WTC11 (cell line): ENCODE data around the gene USP20. TPM values are rescaled to one million over a fixed set of nuclear protein-coding genes. Genes with fewer than 3 reads are reported as not detected.

ENCODE experiments used
- ATAC-seq: fragments of 200-7000 bp; cut with Tn5 transposase; 2 replicates; pipeline ENCODE4 v1.10.0; 2021; ENCODE audit warnings: mild to moderate bottlenecking, moderate library complexity
- CTCF ChIA-PET: fragments of 300-600 bp; sonication (Branson Sonifier 250); formaldehyde crosslinking; loops from one replicate; lab custom pipeline; 2021; ENCODE audit warnings: antibody characterized with exemption; lab: Charles Lee
- POLR2A ChIA-PET: fragments of 350-600 bp; sonication (Branson Sonifier 250); formaldehyde crosslinking; loops from one replicate; lab custom pipeline; 2021; ENCODE audit warnings: antibody characterized with exemption; lab: Charles Lee
- DNase-seq: peaks from one replicate; pipeline ENCODE4 v3.0.0; 2021; ENCODE audit warnings: low spot score
- H3K27ac Mint-ChIP-seq: 2 replicates; pipeline ENCODE4 v1.8.0; 2021; ENCODE audit warnings: mixed read lengths
- H3K27me3 Mint-ChIP-seq: 2 replicates; pipeline ENCODE4 v1.8.0; 2021; ENCODE audit warnings: low read depth, mild to moderate bottlenecking, moderate library complexity, mixed read lengths
- H3K36me3 Mint-ChIP-seq: 2 replicates; pipeline ENCODE4 v1.8.0; 2021; ENCODE audit warnings: mixed read lengths
- H3K4me1 Mint-ChIP-seq: 2 replicates; pipeline ENCODE4 v1.8.0; 2022; ENCODE audit warnings: mixed read lengths
- H3K4me3 Mint-ChIP-seq: 2 replicates; pipeline ENCODE4 v1.8.0; 2021; ENCODE audit warnings: mild to moderate bottlenecking, moderate library complexity, mixed read lengths
- H3K9me3 Mint-ChIP-seq: 2 replicates; pipeline ENCODE4 v1.8.0; 2021; ENCODE audit warnings: mixed read lengths
- ATF2 ChIP-seq: sonication (generic); formaldehyde crosslinking; IDR thresholded peaks from 2 replicates; pipeline ENCODE4 v1.8.1; 2022; ENCODE audit warnings: low read depth, missing genetic modification reagents, borderline replicate concordance
- ATF6 ChIP-seq: sonication (generic); formaldehyde crosslinking; IDR thresholded peaks from 2 replicates; pipeline ENCODE4 v1.8.1; 2023; ENCODE audit warnings: mild to moderate bottlenecking, missing genetic modification reagents
- ELF4 ChIP-seq: sonication (generic); formaldehyde crosslinking; IDR thresholded peaks from 2 replicates; pipeline ENCODE4 v1.8.1; 2022; ENCODE audit warnings: low read depth, mild to moderate bottlenecking, moderate library complexity, missing genetic modification reagents
- GRHL2 ChIP-seq: fragments of 250-450 bp; sonication (Bioruptor Pico); IDR thresholded peaks from 2 replicates; pipeline ENCODE4 v1.8.0; 2022; ENCODE audit warnings: mild to moderate bottlenecking, moderate library complexity; ENCODE audit not compliant: insufficient replicate concordance, severe bottlenecking
- GTF2I ChIP-seq: fragments of 250-450 bp; sonication (Bioruptor Pico); conservative IDR thresholded peaks from 2 replicates; pipeline ENCODE4 v1.4.0; 2021; ENCODE audit warnings: mild to moderate bottlenecking
- JUN ChIP-seq: sonication (generic); formaldehyde crosslinking; IDR thresholded peaks from 2 replicates; pipeline ENCODE4 v1.8.0; 2023; ENCODE audit warnings: mild to moderate bottlenecking, missing genetic modification reagents
- MAX ChIP-seq: sonication (generic); formaldehyde crosslinking; IDR thresholded peaks from 2 replicates; pipeline ENCODE4 v1.8.0; 2022; ENCODE audit warnings: mild to moderate bottlenecking, missing genetic modification reagents
- NFYB ChIP-seq: sonication (generic); formaldehyde crosslinking; conservative IDR thresholded peaks from 2 replicates; pipeline ENCODE4 v1.8.0; 2022; ENCODE audit warnings: low read depth, missing genetic modification reagents
- SP1 ChIP-seq: sonication (generic); formaldehyde crosslinking; conservative IDR thresholded peaks from 2 replicates; pipeline ENCODE4 v1.8.1; 2022; ENCODE audit warnings: missing genetic modification reagents
- ZNF423 ChIP-seq: fragments of 250-450 bp; sonication (Bioruptor Pico); IDR thresholded peaks from 2 replicates; pipeline ENCODE4 v2.1.2; 2022; ENCODE audit warnings: mild to moderate bottlenecking, moderate library complexity
- total RNA-seq: library from RNA; stranded (reverse); gene quantifications from 3 replicates; pipeline ENCODE4 v1.2.3, GENCODE V29; 2021
- TF ChIP-seq, protein P1 (sequence below): sonication (generic); formaldehyde crosslinking; IDR thresholded peaks from 2 replicates; pipeline ENCODE4 v1.8.1; 2022; ENCODE audit warnings: mild to moderate bottlenecking, moderate library complexity, missing genetic modification reagents
- TF ChIP-seq, protein P2 (sequence below): sonication (generic); formaldehyde crosslinking; IDR thresholded peaks from 2 replicates; pipeline ENCODE4 v1.8.0; 2022; ENCODE audit warnings: mild to moderate bottlenecking, missing genetic modification reagents
- TF ChIP-seq, protein P3 (sequence below): sonication (generic); formaldehyde crosslinking; IDR thresholded peaks from 2 replicates; pipeline ENCODE4 v1.8.0; 2022; ENCODE audit warnings: mild to moderate bottlenecking, missing genetic modification reagents
- TF ChIP-seq, protein P4 (sequence below): sonication (generic); formaldehyde crosslinking; IDR thresholded peaks from 2 replicates; pipeline ENCODE4 v1.8.0; 2023; ENCODE audit warnings: mild to moderate bottlenecking, missing genetic modification reagents
- TF ChIP-seq, protein P5 (sequence below): fragments of 250-450 bp; sonication (Bioruptor Pico); IDR thresholded peaks from 2 replicates; pipeline ENCODE4 v1.9.0; 2021; ENCODE audit warnings: mild to moderate bottlenecking, borderline replicate concordance
- TF ChIP-seq, protein P6 (sequence below): fragments of 250-450 bp; sonication (Bioruptor Pico); IDR thresholded peaks from 2 replicates; pipeline ENCODE4 v1.9.0; 2021; ENCODE audit warnings: mild to moderate bottlenecking

Gene USP20
- total RNA-seq, 1 experiment from 2014 or later: 29.3 TPM

DNA sequence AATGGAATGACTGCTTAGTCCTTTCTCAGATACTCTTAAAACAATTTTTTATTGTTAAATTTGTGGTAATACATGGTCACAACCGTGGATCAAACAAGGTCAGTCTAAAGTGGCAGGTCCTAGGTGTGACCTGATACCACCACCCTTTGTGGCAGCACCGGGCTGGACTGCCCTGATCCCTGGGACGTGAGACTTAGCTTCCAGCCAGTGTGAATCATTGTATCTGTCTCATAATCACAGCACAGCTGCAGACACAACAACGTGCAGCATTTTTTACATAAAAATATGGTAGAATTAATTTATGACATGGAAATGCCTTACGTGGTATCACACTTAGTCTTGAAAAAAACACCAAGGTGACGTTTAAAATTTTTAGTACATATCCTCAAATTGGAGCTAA is 24.5 kb upstream of the USP20 start:
- TF ChIP-seq SP1 (no peak), ZNF423 (no peak), ATF2 (CRISPR knock-in tag) (no peak), GTF2I (CRISPR knock-in tag) (no peak), ATF6 (CRISPR knock-in tag) (no peak), MAX (no peak), NFYB (CRISPR knock-in tag) (no peak)
- TF ChIP-seq, protein P1, sequence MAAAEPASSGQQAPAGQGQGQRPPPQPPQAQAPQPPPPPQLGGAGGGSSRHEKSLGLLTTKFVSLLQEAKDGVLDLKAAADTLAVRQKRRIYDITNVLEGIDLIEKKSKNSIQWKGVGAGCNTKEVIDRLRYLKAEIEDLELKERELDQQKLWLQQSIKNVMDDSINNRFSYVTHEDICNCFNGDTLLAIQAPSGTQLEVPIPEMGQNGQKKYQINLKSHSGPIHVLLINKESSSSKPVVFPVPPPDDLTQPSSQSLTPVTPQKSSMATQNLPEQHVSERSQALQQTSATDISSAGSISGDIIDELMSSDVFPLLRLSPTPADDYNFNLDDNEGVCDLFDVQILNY (CRISPR knock-in tag): no peak
- TF ChIP-seq, protein P2, sequence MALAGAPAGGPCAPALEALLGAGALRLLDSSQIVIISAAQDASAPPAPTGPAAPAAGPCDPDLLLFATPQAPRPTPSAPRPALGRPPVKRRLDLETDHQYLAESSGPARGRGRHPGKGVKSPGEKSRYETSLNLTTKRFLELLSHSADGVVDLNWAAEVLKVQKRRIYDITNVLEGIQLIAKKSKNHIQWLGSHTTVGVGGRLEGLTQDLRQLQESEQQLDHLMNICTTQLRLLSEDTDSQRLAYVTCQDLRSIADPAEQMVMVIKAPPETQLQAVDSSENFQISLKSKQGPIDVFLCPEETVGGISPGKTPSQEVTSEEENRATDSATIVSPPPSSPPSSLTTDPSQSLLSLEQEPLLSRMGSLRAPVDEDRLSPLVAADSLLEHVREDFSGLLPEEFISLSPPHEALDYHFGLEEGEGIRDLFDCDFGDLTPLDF: no peak
- TF ChIP-seq, protein P3, sequence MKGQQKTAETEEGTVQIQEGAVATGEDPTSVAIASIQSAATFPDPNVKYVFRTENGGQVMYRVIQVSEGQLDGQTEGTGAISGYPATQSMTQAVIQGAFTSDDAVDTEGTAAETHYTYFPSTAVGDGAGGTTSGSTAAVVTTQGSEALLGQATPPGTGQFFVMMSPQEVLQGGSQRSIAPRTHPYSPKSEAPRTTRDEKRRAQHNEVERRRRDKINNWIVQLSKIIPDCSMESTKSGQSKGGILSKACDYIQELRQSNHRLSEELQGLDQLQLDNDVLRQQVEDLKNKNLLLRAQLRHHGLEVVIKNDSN (CRISPR knock-in tag): no peak
- TF ChIP-seq, protein P4, sequence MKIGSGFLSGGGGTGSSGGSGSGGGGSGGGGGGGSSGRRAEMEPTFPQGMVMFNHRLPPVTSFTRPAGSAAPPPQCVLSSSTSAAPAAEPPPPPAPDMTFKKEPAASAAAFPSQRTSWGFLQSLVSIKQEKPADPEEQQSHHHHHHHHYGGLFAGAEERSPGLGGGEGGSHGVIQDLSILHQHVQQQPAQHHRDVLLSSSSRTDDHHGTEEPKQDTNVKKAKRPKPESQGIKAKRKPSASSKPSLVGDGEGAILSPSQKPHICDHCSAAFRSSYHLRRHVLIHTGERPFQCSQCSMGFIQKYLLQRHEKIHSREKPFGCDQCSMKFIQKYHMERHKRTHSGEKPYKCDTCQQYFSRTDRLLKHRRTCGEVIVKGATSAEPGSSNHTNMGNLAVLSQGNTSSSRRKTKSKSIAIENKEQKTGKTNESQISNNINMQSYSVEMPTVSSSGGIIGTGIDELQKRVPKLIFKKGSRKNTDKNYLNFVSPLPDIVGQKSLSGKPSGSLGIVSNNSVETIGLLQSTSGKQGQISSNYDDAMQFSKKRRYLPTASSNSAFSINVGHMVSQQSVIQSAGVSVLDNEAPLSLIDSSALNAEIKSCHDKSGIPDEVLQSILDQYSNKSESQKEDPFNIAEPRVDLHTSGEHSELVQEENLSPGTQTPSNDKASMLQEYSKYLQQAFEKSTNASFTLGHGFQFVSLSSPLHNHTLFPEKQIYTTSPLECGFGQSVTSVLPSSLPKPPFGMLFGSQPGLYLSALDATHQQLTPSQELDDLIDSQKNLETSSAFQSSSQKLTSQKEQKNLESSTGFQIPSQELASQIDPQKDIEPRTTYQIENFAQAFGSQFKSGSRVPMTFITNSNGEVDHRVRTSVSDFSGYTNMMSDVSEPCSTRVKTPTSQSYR (CRISPR knock-in tag): no peak
- Mint-ChIP-seq H3K27ac (no peak overlapping the region), H3K27me3 (no peaks in the 10 kb centered on the region), H3K9me3 (no peaks in the 10 kb centered on the region), H3K4me1 (0 out of 2 replicates have a peak, but pooled peaks cover 3% of the 10 kb centered on the region), H3K4me3 (no peak overlapping the region), H3K36me3 (peaks cover 60% of the 10 kb centered on the region)
- DNase-seq (no peak), ATAC-seq (no peak)
- ChIA-PET POLR2A (no interaction called here), CTCF (interaction anchor here (0.6 to 1.1 kb wide), 2 partner anchors 20 to 26 kb away, joined by 3 to 4 read pairs; no protein-coding TSS in a partner anchor)

- DNase-seq (no peak), ATAC-seq (no peak)
- H3K27ac Mint-ChIP-seq: no peak overlapping the region
- CTCF ChIA-PET: interaction anchor here (1.1 kb wide), 1 partner anchor 22 kb away, joined by 4 read pairs; no protein-coding TSS in a partner anchor
- no peak overlapping the region for H3K4me3 Mint-ChIP-seq
- peaks cover 63% of the 10 kb centered on the region for H3K36me3 Mint-ChIP-seq
- H3K4me1 Mint-ChIP-seq: 0 out of 2 replicates have a peak, but pooled peaks cover 3% of the 10 kb centered on the region
- no peaks in the 10 kb centered on the region for H3K9me3 Mint-ChIP-seq
- no peaks in the 10 kb centered on the region for H3K27me3 Mint-ChIP-seq
- POLR2A ChIA-PET: interaction anchor here (0.7 kb wide), 1 partner anchor 74 kb away, joined by 3 read pairs; no protein-coding TSS in a partner anchor
- TF ChIP-seq ELF4 (CRISPR knock-in tag) (no peak), GRHL2 (CRISPR knock-in tag) (no peak), JUN (no peak)
- TF ChIP-seq, protein P5, sequence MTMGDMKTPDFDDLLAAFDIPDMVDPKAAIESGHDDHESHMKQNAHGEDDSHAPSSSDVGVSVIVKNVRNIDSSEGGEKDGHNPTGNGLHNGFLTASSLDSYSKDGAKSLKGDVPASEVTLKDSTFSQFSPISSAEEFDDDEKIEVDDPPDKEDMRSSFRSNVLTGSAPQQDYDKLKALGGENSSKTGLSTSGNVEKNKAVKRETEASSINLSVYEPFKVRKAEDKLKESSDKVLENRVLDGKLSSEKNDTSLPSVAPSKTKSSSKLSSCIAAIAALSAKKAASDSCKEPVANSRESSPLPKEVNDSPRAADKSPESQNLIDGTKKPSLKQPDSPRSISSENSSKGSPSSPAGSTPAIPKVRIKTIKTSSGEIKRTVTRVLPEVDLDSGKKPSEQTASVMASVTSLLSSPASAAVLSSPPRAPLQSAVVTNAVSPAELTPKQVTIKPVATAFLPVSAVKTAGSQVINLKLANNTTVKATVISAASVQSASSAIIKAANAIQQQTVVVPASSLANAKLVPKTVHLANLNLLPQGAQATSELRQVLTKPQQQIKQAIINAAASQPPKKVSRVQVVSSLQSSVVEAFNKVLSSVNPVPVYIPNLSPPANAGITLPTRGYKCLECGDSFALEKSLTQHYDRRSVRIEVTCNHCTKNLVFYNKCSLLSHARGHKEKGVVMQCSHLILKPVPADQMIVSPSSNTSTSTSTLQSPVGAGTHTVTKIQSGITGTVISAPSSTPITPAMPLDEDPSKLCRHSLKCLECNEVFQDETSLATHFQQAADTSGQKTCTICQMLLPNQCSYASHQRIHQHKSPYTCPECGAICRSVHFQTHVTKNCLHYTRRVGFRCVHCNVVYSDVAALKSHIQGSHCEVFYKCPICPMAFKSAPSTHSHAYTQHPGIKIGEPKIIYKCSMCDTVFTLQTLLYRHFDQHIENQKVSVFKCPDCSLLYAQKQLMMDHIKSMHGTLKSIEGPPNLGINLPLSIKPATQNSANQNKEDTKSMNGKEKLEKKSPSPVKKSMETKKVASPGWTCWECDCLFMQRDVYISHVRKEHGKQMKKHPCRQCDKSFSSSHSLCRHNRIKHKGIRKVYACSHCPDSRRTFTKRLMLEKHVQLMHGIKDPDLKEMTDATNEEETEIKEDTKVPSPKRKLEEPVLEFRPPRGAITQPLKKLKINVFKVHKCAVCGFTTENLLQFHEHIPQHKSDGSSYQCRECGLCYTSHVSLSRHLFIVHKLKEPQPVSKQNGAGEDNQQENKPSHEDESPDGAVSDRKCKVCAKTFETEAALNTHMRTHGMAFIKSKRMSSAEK (CRISPR knock-in tag): no peak
- TF ChIP-seq, protein P6, sequence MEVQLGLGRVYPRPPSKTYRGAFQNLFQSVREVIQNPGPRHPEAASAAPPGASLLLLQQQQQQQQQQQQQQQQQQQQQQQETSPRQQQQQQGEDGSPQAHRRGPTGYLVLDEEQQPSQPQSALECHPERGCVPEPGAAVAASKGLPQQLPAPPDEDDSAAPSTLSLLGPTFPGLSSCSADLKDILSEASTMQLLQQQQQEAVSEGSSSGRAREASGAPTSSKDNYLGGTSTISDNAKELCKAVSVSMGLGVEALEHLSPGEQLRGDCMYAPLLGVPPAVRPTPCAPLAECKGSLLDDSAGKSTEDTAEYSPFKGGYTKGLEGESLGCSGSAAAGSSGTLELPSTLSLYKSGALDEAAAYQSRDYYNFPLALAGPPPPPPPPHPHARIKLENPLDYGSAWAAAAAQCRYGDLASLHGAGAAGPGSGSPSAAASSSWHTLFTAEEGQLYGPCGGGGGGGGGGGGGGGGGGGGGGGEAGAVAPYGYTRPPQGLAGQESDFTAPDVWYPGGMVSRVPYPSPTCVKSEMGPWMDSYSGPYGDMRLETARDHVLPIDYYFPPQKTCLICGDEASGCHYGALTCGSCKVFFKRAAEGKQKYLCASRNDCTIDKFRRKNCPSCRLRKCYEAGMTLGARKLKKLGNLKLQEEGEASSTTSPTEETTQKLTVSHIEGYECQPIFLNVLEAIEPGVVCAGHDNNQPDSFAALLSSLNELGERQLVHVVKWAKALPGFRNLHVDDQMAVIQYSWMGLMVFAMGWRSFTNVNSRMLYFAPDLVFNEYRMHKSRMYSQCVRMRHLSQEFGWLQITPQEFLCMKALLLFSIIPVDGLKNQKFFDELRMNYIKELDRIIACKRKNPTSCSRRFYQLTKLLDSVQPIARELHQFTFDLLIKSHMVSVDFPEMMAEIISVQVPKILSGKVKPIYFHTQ (CRISPR knock-in tag): no peak
Observed at GRCh38 chr9:129811967-129812363, 23.3 kb upstream of the USP20 start.
